ENCODE data around the gene PPT2. TPM values are rescaled to one million over a fixed set of nuclear protein-coding genes. Genes with fewer than 3 reads are reported as not detected.

PPT2 gene
- total RNA-seq, 1 experiment from 2014 or later: 30.0 TPM

DNA sequence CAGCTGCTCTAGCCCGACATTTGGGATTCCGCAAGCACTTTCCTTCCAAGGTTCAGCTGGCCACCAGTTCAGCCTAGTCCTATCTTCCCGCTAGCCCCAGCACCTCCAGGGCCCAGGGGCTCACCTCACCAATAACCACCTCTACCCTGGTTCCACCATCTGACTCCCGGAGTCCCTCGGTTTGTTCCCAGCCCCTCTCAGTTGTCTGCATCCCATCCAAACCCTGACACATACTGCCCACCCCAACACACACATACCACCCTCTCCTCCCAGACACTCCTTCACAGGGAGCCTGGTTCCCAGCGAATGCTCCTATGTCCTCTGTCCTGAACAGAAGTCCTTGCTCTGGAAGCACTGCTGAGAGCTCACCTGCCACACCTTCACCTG, 45.2 kb upstream of the PPT2 start:
- Mint-ChIP-seq H3K27me3 (ENCODE audit: low read depth) (peaks cover 23% of the 10 kb centered on the region), H3K27ac (no peak overlapping the region), H3K4me1 (peaks cover 20% of the 10 kb centered on the region), H3K36me3 (no peaks in the 10 kb centered on the region), H3K4me3 (no peak overlapping the region), H3K9me3 (no peaks in the 10 kb centered on the region)
- ChIA-PET CTCF (interaction anchor here (1.3 to 3.4 kb wide), 7 partner anchors 9 to 61 kb away, joined by 5 to 20 read pairs (median 6); no protein-coding TSS in a partner anchor), POLR2A (interaction anchor here (0.8 kb wide), 1 partner anchor 21 kb away, joined by 4 read pairs; the partner anchor contains the start of gene FKBPL)
- DNase-seq (ENCODE audit: low spot score): no peak
- no peak for ATAC-seq
- TF ChIP-seq GTF2I (CRISPR knock-in tag; conservative IDR thresholded peaks at IDR 0.05): no peak

DNA sequence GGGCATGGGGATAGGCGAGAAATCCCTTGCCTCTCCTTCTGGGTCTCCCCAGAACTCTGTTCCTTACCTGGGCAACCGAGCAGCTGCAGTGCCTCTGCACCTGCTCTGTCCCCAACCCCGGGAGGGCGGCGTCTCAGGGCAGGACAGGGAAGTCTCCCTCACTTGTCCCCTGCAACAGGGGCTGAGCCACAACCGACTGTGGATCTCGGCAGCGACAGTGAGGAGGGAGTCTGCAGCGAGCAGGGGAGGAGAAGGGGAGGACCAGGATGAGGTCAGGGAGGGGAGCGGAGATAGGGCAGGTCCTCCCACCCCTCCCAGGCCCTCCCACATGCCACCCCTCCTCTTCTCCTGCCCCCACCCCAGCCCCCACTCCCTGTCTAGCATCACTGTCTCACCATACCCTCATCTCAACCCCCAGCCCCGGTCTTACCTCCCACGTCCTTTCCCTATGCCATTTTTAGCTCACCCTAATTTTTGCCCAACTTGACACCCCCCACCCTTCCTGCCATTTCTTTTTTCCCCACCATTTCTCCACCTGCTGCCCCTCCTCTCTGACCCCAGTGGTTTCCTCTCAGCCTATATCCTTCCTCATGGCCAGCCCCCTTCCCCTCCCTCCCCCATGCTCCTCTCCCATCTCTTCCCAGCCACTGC, 44.7 kb upstream of the PPT2 start, which contains the start of gene TNXB:
TNXB (minus strand) TSS at position 225 of the 651 bp plus-strand sequence. CDS start 11,140 bp downstream, outside the sequence.
- Mint-ChIP-seq H3K36me3 (no peaks in the 10 kb centered on the region), H3K27me3 (ENCODE audit: low read depth) (peaks cover 23% of the 10 kb centered on the region), H3K4me3 (no peak within 1 kb of the TSS), H3K4me1 (peaks cover 20% of the 10 kb centered on the region), H3K9me3 (no peaks in the 10 kb centered on the region), H3K27ac (no peak within 1 kb of the TSS)
- no peak for DNase-seq (ENCODE audit: low spot score)
- TF ChIP-seq TEAD1 (CRISPR knock-in tag; IDR thresholded peaks at IDR 0.05) (no peak), ZNF263 (CRISPR knock-in tag; IDR thresholded peaks at IDR 0.05; ENCODE audit: low read depth) (peak; percentile 62; the same call in 1 of the 2 replicates)
- ATAC-seq: peak; percentile 6
- CTCF ChIA-PET: interaction anchor here (0.6 to 3.4 kb wide), 10 partner anchors 8 to 86 kb away, joined by 3 to 20 read pairs (median 6); no protein-coding TSS in a partner anchor
- POLR2A ChIA-PET: interaction anchor here (0.5 to 0.8 kb wide), 4 partner anchors 10 to 863 kb away, joined by 3 to 6 read pairs (median 4); partner anchors contain the start of gene FKBPL

DNA sequence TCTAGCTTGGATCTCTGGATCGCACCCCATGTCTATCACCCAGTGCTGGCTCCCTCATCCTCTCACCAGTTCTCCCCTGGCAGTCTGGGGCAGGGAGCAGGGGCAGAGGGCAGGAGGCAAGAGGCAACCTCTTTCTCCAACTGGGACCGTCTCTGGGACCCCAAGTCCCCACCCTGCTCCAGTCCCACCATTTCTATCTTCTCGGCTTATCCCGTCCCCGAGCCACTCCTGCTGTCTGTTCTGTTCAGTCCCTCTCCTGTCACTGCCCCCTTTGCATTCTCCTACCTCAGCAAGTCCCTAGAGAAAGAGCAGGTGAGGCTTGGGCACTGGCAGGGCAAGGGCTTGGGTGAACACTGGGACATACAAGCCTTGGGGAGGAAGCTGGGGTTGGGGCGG, 44.2 kb upstream of the PPT2 start:
- H3K27ac Mint-ChIP-seq: no peak overlapping the region

DNA sequence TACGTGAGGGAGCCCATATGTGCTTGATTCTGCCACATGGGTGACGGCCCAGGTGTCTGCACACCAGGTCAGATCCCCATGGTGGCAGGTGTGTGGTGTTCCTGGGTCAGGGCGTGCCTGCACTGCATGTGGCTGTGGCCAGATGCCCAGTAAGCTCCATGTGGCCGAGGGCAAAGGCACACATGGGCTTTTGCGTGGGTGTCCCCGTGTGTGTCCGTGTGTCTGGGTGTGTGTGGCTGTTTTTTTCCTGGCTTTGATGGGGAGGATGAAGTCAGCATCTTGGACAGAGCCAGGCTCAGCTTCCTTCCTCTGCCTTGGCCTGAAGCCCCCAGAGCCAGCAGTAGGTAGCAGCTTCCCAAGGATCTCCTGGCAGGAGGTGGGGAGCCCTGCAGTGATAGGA, 43.3 kb upstream of the PPT2 start:
- ChIA-PET POLR2A (no interaction called here), CTCF (interaction anchor here (1.1 to 3.4 kb wide), 5 partner anchors 8 to 85 kb away, joined by 3 to 20 read pairs (median 5); no protein-coding TSS in a partner anchor)
- ATAC-seq (no peak), DNase-seq (ENCODE audit: low spot score) (no peak)
- H3K27ac Mint-ChIP-seq: no peak overlapping the region
- H3K27me3 Mint-ChIP-seq (ENCODE audit: low read depth): peaks cover 16% of the 10 kb centered on the region
- no peak overlapping the region for H3K4me3 Mint-ChIP-seq
- peaks cover 20% of the 10 kb centered on the region for H3K4me1 Mint-ChIP-seq
- H3K36me3 Mint-ChIP-seq: peaks cover 4% of the 10 kb centered on the region; the same call in 1 of the 2 replicates
- no peaks in the 10 kb centered on the region for H3K9me3 Mint-ChIP-seq
- TF ChIP-seq, protein P1, sequence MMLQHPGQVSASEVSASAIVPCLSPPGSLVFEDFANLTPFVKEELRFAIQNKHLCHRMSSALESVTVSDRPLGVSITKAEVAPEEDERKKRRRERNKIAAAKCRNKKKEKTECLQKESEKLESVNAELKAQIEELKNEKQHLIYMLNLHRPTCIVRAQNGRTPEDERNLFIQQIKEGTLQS (CRISPR knock-in tag; conservative IDR thresholded peaks at IDR 0.05): no peak
- TF ChIP-seq FOXK1 (CRISPR knock-in tag; IDR thresholded peaks at IDR 0.05) (no peak), CBFB (CRISPR knock-in tag; IDR thresholded peaks at IDR 0.05; ENCODE audit: low read depth) (no peak), MYBL2 (CRISPR knock-in tag; IDR thresholded peaks at IDR 0.05) (no peak), CREB1 (CRISPR knock-in tag; IDR thresholded peaks at IDR 0.05) (no peak), ETV6 (CRISPR knock-in tag; IDR thresholded peaks at IDR 0.05) (no peak), GTF2I (CRISPR knock-in tag; conservative IDR thresholded peaks at IDR 0.05) (no peak), JAZF1 (CRISPR knock-in tag; IDR thresholded peaks at IDR 0.05) (no peak), NR3C1 (CRISPR knock-in tag; conservative IDR thresholded peaks at IDR 0.05; ENCODE audit: low read depth) (no peak), OVOL2 (CRISPR knock-in tag; IDR thresholded peaks at IDR 0.05; ENCODE audit: borderline replicate concordance) (no peak)
- TF ChIP-seq, protein P2, sequence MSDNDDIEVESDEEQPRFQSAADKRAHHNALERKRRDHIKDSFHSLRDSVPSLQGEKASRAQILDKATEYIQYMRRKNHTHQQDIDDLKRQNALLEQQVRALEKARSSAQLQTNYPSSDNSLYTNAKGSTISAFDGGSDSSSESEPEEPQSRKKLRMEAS (CRISPR knock-in tag; IDR thresholded peaks at IDR 0.05): no peak
- TF ChIP-seq, protein P3, sequence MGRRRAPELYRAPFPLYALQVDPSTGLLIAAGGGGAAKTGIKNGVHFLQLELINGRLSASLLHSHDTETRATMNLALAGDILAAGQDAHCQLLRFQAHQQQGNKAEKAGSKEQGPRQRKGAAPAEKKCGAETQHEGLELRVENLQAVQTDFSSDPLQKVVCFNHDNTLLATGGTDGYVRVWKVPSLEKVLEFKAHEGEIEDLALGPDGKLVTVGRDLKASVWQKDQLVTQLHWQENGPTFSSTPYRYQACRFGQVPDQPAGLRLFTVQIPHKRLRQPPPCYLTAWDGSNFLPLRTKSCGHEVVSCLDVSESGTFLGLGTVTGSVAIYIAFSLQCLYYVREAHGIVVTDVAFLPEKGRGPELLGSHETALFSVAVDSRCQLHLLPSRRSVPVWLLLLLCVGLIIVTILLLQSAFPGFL (CRISPR knock-in tag; IDR thresholded peaks at IDR 0.05; ENCODE audit: borderline replicate concordance): no peak
- TF ChIP-seq, protein P4, sequence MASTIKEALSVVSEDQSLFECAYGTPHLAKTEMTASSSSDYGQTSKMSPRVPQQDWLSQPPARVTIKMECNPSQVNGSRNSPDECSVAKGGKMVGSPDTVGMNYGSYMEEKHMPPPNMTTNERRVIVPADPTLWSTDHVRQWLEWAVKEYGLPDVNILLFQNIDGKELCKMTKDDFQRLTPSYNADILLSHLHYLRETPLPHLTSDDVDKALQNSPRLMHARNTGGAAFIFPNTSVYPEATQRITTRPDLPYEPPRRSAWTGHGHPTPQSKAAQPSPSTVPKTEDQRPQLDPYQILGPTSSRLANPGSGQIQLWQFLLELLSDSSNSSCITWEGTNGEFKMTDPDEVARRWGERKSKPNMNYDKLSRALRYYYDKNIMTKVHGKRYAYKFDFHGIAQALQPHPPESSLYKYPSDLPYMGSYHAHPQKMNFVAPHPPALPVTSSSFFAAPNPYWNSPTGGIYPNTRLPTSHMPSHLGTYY (CRISPR knock-in tag; IDR thresholded peaks at IDR 0.05): no peak
- TF ChIP-seq, protein P5, sequence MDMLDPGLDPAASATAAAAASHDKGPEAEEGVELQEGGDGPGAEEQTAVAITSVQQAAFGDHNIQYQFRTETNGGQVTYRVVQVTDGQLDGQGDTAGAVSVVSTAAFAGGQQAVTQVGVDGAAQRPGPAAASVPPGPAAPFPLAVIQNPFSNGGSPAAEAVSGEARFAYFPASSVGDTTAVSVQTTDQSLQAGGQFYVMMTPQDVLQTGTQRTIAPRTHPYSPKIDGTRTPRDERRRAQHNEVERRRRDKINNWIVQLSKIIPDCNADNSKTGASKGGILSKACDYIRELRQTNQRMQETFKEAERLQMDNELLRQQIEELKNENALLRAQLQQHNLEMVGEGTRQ (CRISPR knock-in tag; IDR thresholded peaks at IDR 0.05): no peak
- TF ChIP-seq, protein P6, sequence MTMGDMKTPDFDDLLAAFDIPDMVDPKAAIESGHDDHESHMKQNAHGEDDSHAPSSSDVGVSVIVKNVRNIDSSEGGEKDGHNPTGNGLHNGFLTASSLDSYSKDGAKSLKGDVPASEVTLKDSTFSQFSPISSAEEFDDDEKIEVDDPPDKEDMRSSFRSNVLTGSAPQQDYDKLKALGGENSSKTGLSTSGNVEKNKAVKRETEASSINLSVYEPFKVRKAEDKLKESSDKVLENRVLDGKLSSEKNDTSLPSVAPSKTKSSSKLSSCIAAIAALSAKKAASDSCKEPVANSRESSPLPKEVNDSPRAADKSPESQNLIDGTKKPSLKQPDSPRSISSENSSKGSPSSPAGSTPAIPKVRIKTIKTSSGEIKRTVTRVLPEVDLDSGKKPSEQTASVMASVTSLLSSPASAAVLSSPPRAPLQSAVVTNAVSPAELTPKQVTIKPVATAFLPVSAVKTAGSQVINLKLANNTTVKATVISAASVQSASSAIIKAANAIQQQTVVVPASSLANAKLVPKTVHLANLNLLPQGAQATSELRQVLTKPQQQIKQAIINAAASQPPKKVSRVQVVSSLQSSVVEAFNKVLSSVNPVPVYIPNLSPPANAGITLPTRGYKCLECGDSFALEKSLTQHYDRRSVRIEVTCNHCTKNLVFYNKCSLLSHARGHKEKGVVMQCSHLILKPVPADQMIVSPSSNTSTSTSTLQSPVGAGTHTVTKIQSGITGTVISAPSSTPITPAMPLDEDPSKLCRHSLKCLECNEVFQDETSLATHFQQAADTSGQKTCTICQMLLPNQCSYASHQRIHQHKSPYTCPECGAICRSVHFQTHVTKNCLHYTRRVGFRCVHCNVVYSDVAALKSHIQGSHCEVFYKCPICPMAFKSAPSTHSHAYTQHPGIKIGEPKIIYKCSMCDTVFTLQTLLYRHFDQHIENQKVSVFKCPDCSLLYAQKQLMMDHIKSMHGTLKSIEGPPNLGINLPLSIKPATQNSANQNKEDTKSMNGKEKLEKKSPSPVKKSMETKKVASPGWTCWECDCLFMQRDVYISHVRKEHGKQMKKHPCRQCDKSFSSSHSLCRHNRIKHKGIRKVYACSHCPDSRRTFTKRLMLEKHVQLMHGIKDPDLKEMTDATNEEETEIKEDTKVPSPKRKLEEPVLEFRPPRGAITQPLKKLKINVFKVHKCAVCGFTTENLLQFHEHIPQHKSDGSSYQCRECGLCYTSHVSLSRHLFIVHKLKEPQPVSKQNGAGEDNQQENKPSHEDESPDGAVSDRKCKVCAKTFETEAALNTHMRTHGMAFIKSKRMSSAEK (CRISPR knock-in tag; IDR thresholded peaks at IDR 0.05; ENCODE audit: borderline replicate concordance): no peak

More for the DNA sequence above, 44.2 kb upstream of the PPT2 start:
- Mint-ChIP-seq H3K4me1 (peaks cover 20% of the 10 kb centered on the region), H3K36me3 (0 out of 2 replicates have a peak, but pooled peaks cover 1% of the 10 kb centered on the region), H3K9me3 (no peaks in the 10 kb centered on the region), H3K4me3 (no peak overlapping the region), H3K27me3 (ENCODE audit: low read depth) (peaks cover 22% of the 10 kb centered on the region)
- DNase-seq (ENCODE audit: low spot score) (no peak), ATAC-seq (no peak)
- TF ChIP-seq TEAD4 (CRISPR knock-in tag; IDR thresholded peaks at IDR 0.05) (no peak), GABPB1 (CRISPR knock-in tag; IDR thresholded peaks at IDR 0.05) (no peak), MXD4 (CRISPR knock-in tag; IDR thresholded peaks at IDR 0.05; ENCODE audit: borderline replicate concordance) (no peak), ESRRA (CRISPR knock-in tag; IDR thresholded peaks at IDR 0.05; ENCODE audit: borderline replicate concordance) (no peak)
- ChIA-PET POLR2A (interaction anchor here (0.6 to 0.7 kb wide), 2 partner anchors 9 to 862 kb away, joined by 3 to 6 read pairs; no protein-coding TSS in a partner anchor), CTCF (interaction anchor here (0.6 to 3.4 kb wide), 6 partner anchors 9 to 86 kb away, joined by 3 to 20 read pairs (median 5); no protein-coding TSS in a partner anchor)

All from WTC11 (cell line).